MG63 (cell line): ENCODE data around the gene FOXP1. TPM values are rescaled to one million over a fixed set of nuclear protein-coding genes. Genes with fewer than 3 reads are reported as not detected.

Source experiments
- DNase-seq: peaks from one replicate; pipeline ENCODE4 v3.0.0-alpha.2; 2020
- H3K27me3 ChIP-seq: fragments of 250-450 bp; sonication (Bioruptor Pico); 2 replicates; pipeline ENCODE4 v1.5.1; 2020; ENCODE audit warnings: mild to moderate bottlenecking, moderate library complexity
- H3K36me3 ChIP-seq: fragments of 250-450 bp; sonication (Bioruptor Pico); 2 replicates; pipeline ENCODE4 v1.5.1; 2020; ENCODE audit warnings: mild to moderate bottlenecking, moderate library complexity
- H3K4me3 ChIP-seq: fragments of 250-450 bp; sonication (Bioruptor Pico); 2 replicates; pipeline ENCODE4 v1.5.1; 2020; ENCODE audit warnings: mild to moderate bottlenecking, moderate library complexity
- H3K9me3 ChIP-seq: fragments of 250-450 bp; sonication (Bioruptor Pico); 2 replicates; pipeline ENCODE4 v1.5.1; 2020; ENCODE audit warnings: mild to moderate bottlenecking, moderate library complexity
- total RNA-seq: library from RNA; depleted of rRNA; stranded (reverse); fragments of >200 nt; shearing (Covaris generic); gene quantifications from 2 replicates; pipeline ENCODE4 v1.2.3, GENCODE V29; 2014; ENCODE audit warnings: low replicate concordance

Gene FOXP1
- total RNA-seq, 1 experiment from 2014 or later, result 15.0 TPM

DNA sequence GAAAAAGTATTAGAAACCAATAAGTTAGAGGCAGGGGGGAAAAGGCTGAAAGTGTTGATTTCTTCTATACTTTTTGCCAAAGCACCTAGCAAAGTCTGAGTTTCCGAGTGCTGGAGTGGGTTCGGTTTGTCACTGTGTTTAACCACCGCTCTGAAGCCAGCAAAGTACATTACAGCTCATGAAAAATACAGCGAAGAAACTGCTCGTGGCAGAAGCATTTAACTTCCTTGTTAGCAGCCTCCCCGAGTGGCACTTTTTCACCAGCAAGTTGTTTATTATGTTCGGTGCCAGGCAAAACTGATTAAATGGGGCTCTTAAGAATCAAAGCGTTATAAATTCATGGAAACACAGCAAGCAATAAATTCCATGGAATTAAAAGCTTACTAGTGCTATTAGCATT is 313.6 kb downstream of the FOXP1 start:
- no peaks in the 10 kb centered on the region for H3K27me3 ChIP-seq
- no peak overlapping the region for H3K4me3 ChIP-seq
- H3K36me3 ChIP-seq, result no peaks in the 10 kb centered on the region
- no peak for DNase-seq
- no peaks in the 10 kb centered on the region for H3K9me3 ChIP-seq

GRCh38 chr3:71268462-71268999 is 315.0 kb downstream of the FOXP1 start:
- DNase-seq, result no peak
- Histone ChIP-seq H3K9me3 (no peaks in the 10 kb centered on the region), H3K4me3 (no peak overlapping the region), H3K27me3 (no peaks in the 10 kb centered on the region), H3K36me3 (no peaks in the 10 kb centered on the region)

DNA sequence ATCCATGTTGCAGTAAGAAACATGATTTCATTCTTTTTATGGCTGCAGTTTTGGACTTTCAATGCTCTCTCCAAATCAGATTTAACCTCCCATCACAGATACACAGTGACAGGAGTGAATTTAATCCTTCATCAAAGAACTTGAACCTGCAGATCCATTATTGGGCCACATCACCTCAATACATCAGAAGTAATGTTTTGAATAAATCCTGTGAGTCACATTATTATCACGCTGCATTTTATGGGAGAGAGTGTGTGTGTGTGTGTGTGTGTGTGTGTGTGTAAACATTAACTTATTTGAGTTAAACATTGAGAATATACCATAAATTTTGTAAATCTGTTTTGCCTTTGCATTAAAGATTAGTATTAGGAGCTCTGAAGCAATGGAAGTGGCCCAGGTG is 316.7 kb downstream of the FOXP1 start:
- Histone ChIP-seq H3K27me3 (no peaks in the 10 kb centered on the region), H3K4me3 (no peak overlapping the region), H3K9me3 (no peaks in the 10 kb centered on the region), H3K36me3 (no peaks in the 10 kb centered on the region)
- no peak for DNase-seq

GRCh38 chr3:71265365-71265915 is 318.1 kb downstream of the FOXP1 start:
- Histone ChIP-seq H3K27me3 (no peaks in the 10 kb centered on the region), H3K4me3 (no peak overlapping the region), H3K9me3 (no peaks in the 10 kb centered on the region), H3K36me3 (no peaks in the 10 kb centered on the region)
- DNase-seq, result no peak

DNA sequence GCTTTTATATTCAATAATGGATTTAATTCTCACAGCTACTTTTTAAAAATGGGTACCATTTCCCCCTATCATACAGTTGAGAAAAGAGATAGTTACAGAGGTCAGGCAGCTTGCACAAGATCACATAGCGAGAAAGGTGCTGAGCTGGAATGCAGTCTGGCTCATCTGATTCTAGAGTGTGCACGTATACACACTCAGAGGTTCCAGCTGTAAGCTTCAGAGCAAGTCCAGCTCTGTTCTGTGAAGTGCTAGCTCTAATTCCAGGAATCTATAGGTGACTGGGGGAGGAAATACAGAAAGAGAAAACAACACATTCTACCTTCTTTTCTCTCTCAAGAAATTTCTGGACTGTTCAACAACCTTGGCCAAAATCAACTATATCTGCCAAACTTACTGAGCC is 318.7 kb downstream of the FOXP1 start:
- Histone ChIP-seq H3K27me3 (no peaks in the 10 kb centered on the region), H3K4me3 (no peak overlapping the region), H3K36me3 (no peaks in the 10 kb centered on the region), H3K9me3 (no peaks in the 10 kb centered on the region)
- DNase-seq, result no peak

- H3K9me3 ChIP-seq, result no peaks in the 10 kb centered on the region
Observed at GRCh38 chr3:71262364-71263265, 320.9 kb downstream of the FOXP1 start.

GRCh38 chr3:71260782-71261181 is 322.7 kb downstream of the FOXP1 start:
- no peak overlapping the region for H3K4me3 ChIP-seq
- H3K27me3 ChIP-seq, result no peaks in the 10 kb centered on the region
- DNase-seq, result no peak
- no peaks in the 10 kb centered on the region for H3K36me3 ChIP-seq
- H3K9me3 ChIP-seq, result no peaks in the 10 kb centered on the region

More at GRCh38 chr3:71262364-71263265, 320.9 kb downstream of the FOXP1 start:
- no peak for DNase-seq
- H3K4me3 ChIP-seq, result no peak overlapping the region
- no peaks in the 10 kb centered on the region for H3K36me3 ChIP-seq
- H3K27me3 ChIP-seq, result no peaks in the 10 kb centered on the region

GRCh38 chr3:71258526-71258925 is 325.0 kb downstream of the FOXP1 start:
- H3K9me3 ChIP-seq, result no peaks in the 10 kb centered on the region
- H3K4me3 ChIP-seq, result no peak overlapping the region
- H3K27me3 ChIP-seq, result no peaks in the 10 kb centered on the region
- no peak for DNase-seq
- no peaks in the 10 kb centered on the region for H3K36me3 ChIP-seq

DNA sequence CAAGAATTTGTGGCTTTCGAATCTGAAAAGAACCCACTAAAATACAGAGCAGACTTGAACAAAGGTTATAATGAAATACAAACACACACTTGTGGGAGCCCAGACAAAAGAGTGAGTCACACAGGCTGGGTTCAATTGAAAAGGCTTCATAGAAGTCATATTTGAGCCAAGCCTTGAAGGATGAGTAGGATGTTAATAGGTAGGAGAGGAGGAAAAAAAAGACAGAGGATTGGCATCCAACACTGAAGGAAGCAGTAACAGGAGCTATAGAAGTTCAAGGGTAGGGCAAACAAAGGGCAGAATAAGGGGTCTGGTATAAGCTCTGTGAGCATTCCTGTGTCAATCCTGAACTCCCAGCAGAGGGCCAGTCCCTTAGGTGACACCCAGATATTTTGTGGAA is 325.4 kb downstream of the FOXP1 start:
- H3K9me3 ChIP-seq, result no peaks in the 10 kb centered on the region

GRCh38 chr3:71255498-71255897 is 328.0 kb downstream of the FOXP1 start:
- Histone ChIP-seq H3K4me3 (no peak overlapping the region), H3K27me3 (no peaks in the 10 kb centered on the region), H3K9me3 (no peaks in the 10 kb centered on the region), H3K36me3 (no peaks in the 10 kb centered on the region)
- no peak for DNase-seq

More for the DNA sequence above, 325.4 kb downstream of the FOXP1 start:
- DNase-seq, result peak; percentile 47
- H3K27me3 ChIP-seq, result no peaks in the 10 kb centered on the region
- H3K4me3 ChIP-seq, result no peak overlapping the region
- H3K36me3 ChIP-seq, result no peaks in the 10 kb centered on the region

- no peak overlapping the region for H3K4me3 ChIP-seq
- no peaks in the 10 kb centered on the region for H3K27me3 ChIP-seq
- H3K36me3 ChIP-seq, result no peaks in the 10 kb centered on the region
- DNase-seq, result no peak
- H3K9me3 ChIP-seq, result no peaks in the 10 kb centered on the region
Observed at GRCh38 chr3:71254281-71255057, 329.1 kb downstream of the FOXP1 start.

- no peak for DNase-seq
- Histone ChIP-seq H3K36me3 (no peaks in the 10 kb centered on the region), H3K27me3 (no peaks in the 10 kb centered on the region), H3K9me3 (no peaks in the 10 kb centered on the region), H3K4me3 (no peak overlapping the region)
Observed at GRCh38 chr3:71253169-71253568, 330.4 kb downstream of the FOXP1 start.

- no peak for DNase-seq
- Histone ChIP-seq H3K4me3 (no peak overlapping the region), H3K27me3 (no peaks in the 10 kb centered on the region), H3K36me3 (no peaks in the 10 kb centered on the region), H3K9me3 (no peaks in the 10 kb centered on the region)
Observed at GRCh38 chr3:71252466-71252865, 331.1 kb downstream of the FOXP1 start.

GRCh38 chr3:71251156-71251775 is 332.3 kb downstream of the FOXP1 start:
- no peaks in the 10 kb centered on the region for H3K36me3 ChIP-seq
- no peaks in the 10 kb centered on the region for H3K27me3 ChIP-seq
- no peak for DNase-seq
- no peaks in the 10 kb centered on the region for H3K9me3 ChIP-seq
- no peak overlapping the region for H3K4me3 ChIP-seq

DNA sequence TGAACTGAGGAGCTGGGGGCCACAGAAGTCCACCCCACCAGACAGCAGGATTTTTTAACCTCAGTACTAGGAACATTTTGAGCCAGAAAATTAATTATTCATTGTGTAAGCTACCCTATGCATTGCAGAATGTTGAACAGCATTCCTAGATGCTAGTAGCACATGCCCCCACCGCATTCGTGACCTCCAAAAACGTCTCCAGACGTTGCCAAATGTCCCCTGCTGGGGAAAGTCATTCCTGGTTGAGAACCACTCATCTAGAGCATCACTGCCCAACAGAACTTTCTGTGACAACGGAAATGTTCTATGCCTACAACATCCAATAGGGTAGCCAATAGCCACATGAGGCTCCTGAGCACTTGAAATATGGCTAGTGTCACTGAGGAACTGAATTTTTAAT is 333.5 kb downstream of the FOXP1 start:
- no peak overlapping the region for H3K4me3 ChIP-seq
- no peaks in the 10 kb centered on the region for H3K9me3 ChIP-seq
- DNase-seq, result no peak
- H3K27me3 ChIP-seq, result no peaks in the 10 kb centered on the region
- no peaks in the 10 kb centered on the region for H3K36me3 ChIP-seq

DNA sequence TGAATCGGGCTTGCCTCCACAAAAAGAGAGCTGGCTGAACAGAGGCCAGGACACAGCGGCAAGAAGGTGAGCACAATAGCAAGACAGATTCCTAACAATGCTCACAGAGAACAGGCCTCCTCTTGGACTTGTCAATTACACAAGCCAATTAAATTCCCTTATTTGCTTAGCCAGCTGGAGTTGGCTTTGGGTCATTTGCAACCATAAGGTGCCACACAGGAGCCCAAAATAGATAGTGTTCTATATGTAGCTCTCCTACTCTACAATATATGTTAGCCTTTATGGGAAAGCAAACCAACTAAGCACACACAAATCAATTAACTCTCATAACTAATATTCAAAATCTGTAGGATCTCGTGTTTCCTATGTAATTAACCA is 335.6 kb downstream of the FOXP1 start:
- H3K27me3 ChIP-seq, result no peaks in the 10 kb centered on the region
- H3K4me3 ChIP-seq, result no peak overlapping the region
- H3K36me3 ChIP-seq, result no peaks in the 10 kb centered on the region
- H3K9me3 ChIP-seq, result no peaks in the 10 kb centered on the region
- no peak for DNase-seq
